HepG2 (cell line): ENCODE measurements around the gene PERP. TPM values are rescaled to one million over a fixed set of nuclear protein-coding genes. Genes with fewer than 3 reads are reported as not detected.

Experiments used
- ATAC-seq: fragments of 200-7000 bp; cut with Tn5 transposase; 3 replicates; pipeline ENCODE4 v1.9.1; 2020; ENCODE audit warnings: mild to moderate bottlenecking, moderate library complexity
- BruUV-seq: library from RNA; stranded (reverse); fragments of 400-500 nt; replicated peaks from 2 replicates; lab custom pipeline; 2021; lab: Mats Ljungman, UMichigan
- CTCF ChIA-PET: fragments of 300-600 bp; formaldehyde crosslinking; extraction: SDS; loops from one replicate; lab custom pipeline; 2021; ENCODE audit warnings: low total read pairs, inconsistent platforms, low intra/inter-chr PET ratio; lab: Yijun Ruan, JAX
- POLR2A ChIA-PET: fragments of 350-600 bp; sonication (Branson Sonifier 250); formaldehyde crosslinking; loops from one replicate; lab custom pipeline; 2020; ENCODE audit warnings: antibody characterized with exemption, inconsistent platforms; lab: Yijun Ruan, JAX
- DNase-seq: peaks from one replicate; pipeline ENCODE4 v3.0.0-alpha.2; 2015; ENCODE audit warnings: low spot score
- FAIRE-seq: peaks from 3 replicates; lab custom pipeline; 2011; peaks lifted over from hg19 to GRCh38; lab: Jason Lieb, UNC
- H2AFZ ChIP-seq: one replicate; pipeline ENCODE4 v1.6.1; 2011; ENCODE audit warnings: low read length, inconsistent platforms
- H3K27ac ChIP-seq: fragments of 300-600 bp; 3 replicates; pipeline ENCODE4 v1.8.0; 2011; ENCODE audit warnings: mixed run types, mild to moderate bottlenecking, mixed read lengths, low read length, inconsistent platforms; ENCODE audit not compliant: insufficient read depth; ENCODE audit errors: extremely low read length
- H3K27me3 ChIP-seq, 2 experiments: fragments of 200-600 bp in 1 of 2; 2 replicates in 1 of 2; 3 replicates in 1 of 2; pipeline versions ENCODE4 v1.6.0 to v1.8.0; 2011; ENCODE audit warnings: low read length in 2 of 2, mild to moderate bottlenecking in 2 of 2, moderate library complexity in 2 of 2, inconsistent platforms in 1 of 2; ENCODE audit not compliant: insufficient read depth in 2 of 2, control insufficient read depth in 1 of 2
- H3K36me3 ChIP-seq, 2 experiments: fragments of 200-600 bp in 1 of 2; replicated peaks in 1 of 2; 2 replicates in 1 of 2; 3 replicates in 1 of 2; pipeline versions ENCODE4 v1.5.1 to v1.8.0; 2011; ENCODE audit warnings: low read length in 2 of 2, inconsistent platforms in 1 of 2; ENCODE audit not compliant: insufficient read depth in 2 of 2, control insufficient read depth in 1 of 2
- H3K4me1 ChIP-seq: 2 replicates; pipeline ENCODE4 v1.5.1; 2012; ENCODE audit warnings: low read length, inconsistent platforms; ENCODE audit not compliant: insufficient read depth
- H3K4me2 ChIP-seq: 2 replicates; pipeline ENCODE4 v1.6.0; 2011; ENCODE audit warnings: low read depth, low read length, inconsistent platforms
- H3K4me3 ChIP-seq, 3 experiments: fragments of 200-600 bp in 1 of 3; sonication (generic), shearing (Covaris generic) in 1 of 3; replicated peaks in 1 of 3; 2 replicates each; pipeline ENCODE4 v1.5.1; 2011 to 2016; ENCODE audit warnings: low read length in 3 of 3, inconsistent platforms in 2 of 3, low read depth in 2 of 3, mild to moderate bottlenecking in 2 of 3, control low read depth in 1 of 3, mixed read lengths in 1 of 3; ENCODE audit not compliant: insufficient read depth in 1 of 3
- H3K79me2 ChIP-seq: one replicate; pipeline ENCODE4 v1.6.1; 2011; ENCODE audit warnings: low read length, inconsistent platforms; ENCODE audit not compliant: insufficient read depth
- H3K9ac ChIP-seq: 2 replicates; pipeline ENCODE4 v1.6.0; 2011; ENCODE audit warnings: mild to moderate bottlenecking, low read depth, low read length, inconsistent platforms; ENCODE audit not compliant: insufficient read depth
- H3K9me3 ChIP-seq: 2 replicates; pipeline ENCODE4 v1.5.1; 2012; ENCODE audit warnings: mild to moderate bottlenecking, low read length
- H4K20me1 ChIP-seq: 2 replicates; pipeline ENCODE4 v1.6.0; 2011; ENCODE audit warnings: inconsistent platforms, mild to moderate bottlenecking, low read length, moderate library complexity; ENCODE audit not compliant: insufficient read depth
- ATRX ChIP-seq: sonication (generic); formaldehyde crosslinking; IDR thresholded peaks from 2 replicates; pipeline ENCODE4 v1.4.0; 2020; ENCODE audit warnings: missing genetic modification reagents, borderline replicate concordance
- REPIN1 ChIP-seq: sonication (generic); formaldehyde crosslinking; IDR thresholded peaks from 2 replicates; pipeline ENCODE4 v1.8.0; 2022; ENCODE audit warnings: missing genetic modification reagents, low read depth, mild to moderate bottlenecking, borderline replicate concordance
- RFXANK ChIP-seq: IDR thresholded peaks from 2 replicates; pipeline ENCODE4 v1.6.1; 2016
- SPEN ChIP-seq: sonication (generic); formaldehyde crosslinking; IDR thresholded peaks from 2 replicates; pipeline ENCODE4 v1.5.1; 2020; ENCODE audit warnings: low read depth, mild to moderate bottlenecking, missing genetic modification reagents
- TARDBP ChIP-seq: sonication (generic); formaldehyde crosslinking; IDR thresholded peaks from 2 replicates; pipeline ENCODE4 v1.8.0; 2022; ENCODE audit warnings: mild to moderate bottlenecking, missing genetic modification reagents
- ZFP82 ChIP-seq: sonication (generic); formaldehyde crosslinking; IDR thresholded peaks from 2 replicates; pipeline ENCODE4 v1.5.1; 2020; ENCODE audit warnings: mild to moderate bottlenecking, missing genetic modification reagents, borderline replicate concordance
- WGBS: methylation state at CpG from one replicate; pipeline ENCODE4 v1.1.6; 2017; ENCODE audit warnings: low lambda C conversion rate; 5-methylcytosine and 5-hydroxymethylcytosine counted together
- in situ Hi-C: cut with HindIII; loops from 2 replicates; pipeline ENCODE4 v1.10.0; 2017; ENCODE audit warnings: low pct_unique_long_range_greater_than_20kb; ENCODE audit not compliant: extremely low pct_ligation_motif_present
- intact Hi-C: fragments of 100-400 bp; cut with micrococcal nuclease; formaldehyde crosslinking; loops from one replicate; pipeline ENCODE4 v1.10.0; 2022; ENCODE audit not compliant: unreplicated experiment
- polyA plus RNA-seq, 8 experiments: library from polyadenylated mRNA; depleted of rRNA in 3 of 8; stranded (reverse) in 7 of 8; unstranded in 1 of 8; fragments of >200 nt; fragmentation: Illumina TruSeq in 4 of 8; extraction: Trizol in 4 of 8; gene quantifications; 2 replicates each; pipeline versions ENCODE4 v1.2.1 to v1.2.3, GENCODE V29; 2011 to 2016; ENCODE audit warnings: low read depth in 4 of 8, missing spikeins in 1 of 8, mixed read lengths in 1 of 8; ENCODE audit not compliant: insufficient read depth in 1 of 8
- total RNA-seq, 5 experiments: library from RNA; depleted of rRNA; stranded (reverse); fragments of >200 nt; fragmentation: Illumina TruSeq; extraction: Trizol; gene quantifications; 2 replicates each; pipeline ENCODE4 v1.2.3, GENCODE V29; 2016; ENCODE audit warnings: low read depth in 1 of 5
- TF ChIP-seq, protein P1 (sequence below), 2 experiments: sonication (generic) in 1 of 2; formaldehyde crosslinking in 1 of 2; IDR thresholded peaks; 2 replicates each; pipeline versions ENCODE4 v1.6.1 to v1.9.0; 2014 to 2022; ENCODE audit warnings: antibody characterized with exemption in 1 of 2, borderline replicate concordance in 1 of 2, inconsistent platforms in 1 of 2, low read depth in 1 of 2, missing genetic modification reagents in 1 of 2
- TF ChIP-seq, protein P2 (sequence below): IDR thresholded peaks from 2 replicates; pipeline ENCODE4 v1.6.1; 2016
- TF ChIP-seq, protein P3 (sequence below): IDR thresholded peaks from 2 replicates; pipeline ENCODE4 v1.6.1; 2018; ENCODE audit warnings: missing genetic modification reagents, mild to moderate bottlenecking, missing compliant biosample characterization
- TF ChIP-seq, protein P4 (sequence below): sonication (generic); formaldehyde crosslinking; IDR thresholded peaks from 2 replicates; pipeline ENCODE4 v1.4.0; 2020; ENCODE audit warnings: missing genetic modification reagents, borderline replicate concordance

The PERP gene
- total and polyA plus RNA-seq, 2 of the 13 experiments (the other 11 are each of a cell fraction or from before 2014, with no cell fraction given) = 26.0 to 53.0 TPM

DNA sequence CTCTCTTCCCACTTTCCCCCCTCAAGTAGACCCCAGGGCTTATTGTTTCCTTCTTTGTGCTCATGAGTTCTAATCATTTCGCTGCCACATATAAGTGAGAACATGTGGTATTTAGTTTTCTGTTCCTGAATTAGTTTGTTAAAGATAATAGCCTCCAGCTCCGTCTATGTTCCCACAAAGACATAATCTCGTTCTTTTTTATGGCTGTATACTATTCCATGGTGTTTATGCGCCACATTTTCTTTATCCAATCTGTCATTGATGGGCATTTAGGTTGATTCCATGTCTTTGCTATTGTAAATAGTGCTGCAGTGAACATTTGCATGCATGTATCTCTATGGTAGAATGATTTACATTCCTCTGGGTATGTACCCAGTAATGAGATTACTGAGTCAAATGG lies 16.9 kb upstream of the PERP start:
- DNase-seq (no peak), ATAC-seq (no peak), FAIRE-seq (no peak)
- Histone ChIP-seq H3K79me2 (no peaks in the 10 kb centered on the region), H2AFZ (no peak overlapping the region), H3K27me3 (no peaks in the 10 kb centered on the region), H3K4me1 (no peaks in the 10 kb centered on the region), H3K9ac (no peak overlapping the region), H3K4me3 (no peak overlapping the region), H3K9me3 (no peaks in the 10 kb centered on the region), H3K4me2 (no peak overlapping the region), H4K20me1 (no peaks in the 10 kb centered on the region), H3K27ac (no peak overlapping the region), H3K36me3 (no peaks in the 10 kb centered on the region)
- CTCF ChIA-PET = no interaction called here
- in situ Hi-C loops (no loop called here), intact Hi-C loops (no loop called here)
- WGBS = 12% methylated on average over 4 of the region's 4 CpGs
- POLR2A ChIA-PET = no interaction called here
- TF ChIP-seq TARDBP (CRISPR knock-in tag) (no peak), ATRX (CRISPR knock-in tag) (no peak), SPEN (CRISPR knock-in tag) (no peak), ZFP82 (CRISPR knock-in tag) (no peak), REPIN1 (CRISPR knock-in tag) (no peak), RFXANK (no peak)
- TF ChIP-seq, protein P1, sequence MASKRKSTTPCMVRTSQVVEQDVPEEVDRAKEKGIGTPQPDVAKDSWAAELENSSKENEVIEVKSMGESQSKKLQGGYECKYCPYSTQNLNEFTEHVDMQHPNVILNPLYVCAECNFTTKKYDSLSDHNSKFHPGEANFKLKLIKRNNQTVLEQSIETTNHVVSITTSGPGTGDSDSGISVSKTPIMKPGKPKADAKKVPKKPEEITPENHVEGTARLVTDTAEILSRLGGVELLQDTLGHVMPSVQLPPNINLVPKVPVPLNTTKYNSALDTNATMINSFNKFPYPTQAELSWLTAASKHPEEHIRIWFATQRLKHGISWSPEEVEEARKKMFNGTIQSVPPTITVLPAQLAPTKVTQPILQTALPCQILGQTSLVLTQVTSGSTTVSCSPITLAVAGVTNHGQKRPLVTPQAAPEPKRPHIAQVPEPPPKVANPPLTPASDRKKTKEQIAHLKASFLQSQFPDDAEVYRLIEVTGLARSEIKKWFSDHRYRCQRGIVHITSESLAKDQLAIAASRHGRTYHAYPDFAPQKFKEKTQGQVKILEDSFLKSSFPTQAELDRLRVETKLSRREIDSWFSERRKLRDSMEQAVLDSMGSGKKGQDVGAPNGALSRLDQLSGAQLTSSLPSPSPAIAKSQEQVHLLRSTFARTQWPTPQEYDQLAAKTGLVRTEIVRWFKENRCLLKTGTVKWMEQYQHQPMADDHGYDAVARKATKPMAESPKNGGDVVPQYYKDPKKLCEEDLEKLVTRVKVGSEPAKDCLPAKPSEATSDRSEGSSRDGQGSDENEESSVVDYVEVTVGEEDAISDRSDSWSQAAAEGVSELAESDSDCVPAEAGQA (IDR thresholded peaks at IDR 0.05; ENCODE audit: low read depth) = no peak
- TF ChIP-seq, protein P1 (CRISPR knock-in tag; IDR thresholded peaks at IDR 0.05; ENCODE audit: borderline replicate concordance) = no peak
- TF ChIP-seq, protein P2, sequence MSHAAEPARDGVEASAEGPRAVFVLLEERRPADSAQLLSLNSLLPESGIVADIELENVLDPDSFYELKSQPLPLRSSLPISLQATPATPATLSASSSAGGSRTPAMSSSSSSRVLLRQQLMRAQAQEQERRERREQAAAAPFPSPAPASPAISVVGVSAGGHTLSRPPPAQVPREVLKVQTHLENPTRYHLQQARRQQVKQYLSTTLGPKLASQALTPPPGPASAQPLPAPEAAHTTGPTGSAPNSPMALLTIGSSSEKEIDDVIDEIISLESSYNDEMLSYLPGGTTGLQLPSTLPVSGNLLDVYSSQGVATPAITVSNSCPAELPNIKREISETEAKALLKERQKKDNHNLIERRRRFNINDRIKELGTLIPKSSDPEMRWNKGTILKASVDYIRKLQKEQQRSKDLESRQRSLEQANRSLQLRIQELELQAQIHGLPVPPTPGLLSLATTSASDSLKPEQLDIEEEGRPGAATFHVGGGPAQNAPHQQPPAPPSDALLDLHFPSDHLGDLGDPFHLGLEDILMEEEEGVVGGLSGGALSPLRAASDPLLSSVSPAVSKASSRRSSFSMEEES = no peak
- TF ChIP-seq, protein P3, sequence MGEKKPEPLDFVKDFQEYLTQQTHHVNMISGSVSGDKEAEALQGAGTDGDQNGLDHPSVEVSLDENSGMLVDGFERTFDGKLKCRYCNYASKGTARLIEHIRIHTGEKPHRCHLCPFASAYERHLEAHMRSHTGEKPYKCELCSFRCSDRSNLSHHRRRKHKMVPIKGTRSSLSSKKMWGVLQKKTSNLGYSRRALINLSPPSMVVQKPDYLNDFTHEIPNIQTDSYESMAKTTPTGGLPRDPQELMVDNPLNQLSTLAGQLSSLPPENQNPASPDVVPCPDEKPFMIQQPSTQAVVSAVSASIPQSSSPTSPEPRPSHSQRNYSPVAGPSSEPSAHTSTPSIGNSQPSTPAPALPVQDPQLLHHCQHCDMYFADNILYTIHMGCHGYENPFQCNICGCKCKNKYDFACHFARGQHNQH (CRISPR knock-in tag) = no peak
- TF ChIP-seq, protein P4, sequence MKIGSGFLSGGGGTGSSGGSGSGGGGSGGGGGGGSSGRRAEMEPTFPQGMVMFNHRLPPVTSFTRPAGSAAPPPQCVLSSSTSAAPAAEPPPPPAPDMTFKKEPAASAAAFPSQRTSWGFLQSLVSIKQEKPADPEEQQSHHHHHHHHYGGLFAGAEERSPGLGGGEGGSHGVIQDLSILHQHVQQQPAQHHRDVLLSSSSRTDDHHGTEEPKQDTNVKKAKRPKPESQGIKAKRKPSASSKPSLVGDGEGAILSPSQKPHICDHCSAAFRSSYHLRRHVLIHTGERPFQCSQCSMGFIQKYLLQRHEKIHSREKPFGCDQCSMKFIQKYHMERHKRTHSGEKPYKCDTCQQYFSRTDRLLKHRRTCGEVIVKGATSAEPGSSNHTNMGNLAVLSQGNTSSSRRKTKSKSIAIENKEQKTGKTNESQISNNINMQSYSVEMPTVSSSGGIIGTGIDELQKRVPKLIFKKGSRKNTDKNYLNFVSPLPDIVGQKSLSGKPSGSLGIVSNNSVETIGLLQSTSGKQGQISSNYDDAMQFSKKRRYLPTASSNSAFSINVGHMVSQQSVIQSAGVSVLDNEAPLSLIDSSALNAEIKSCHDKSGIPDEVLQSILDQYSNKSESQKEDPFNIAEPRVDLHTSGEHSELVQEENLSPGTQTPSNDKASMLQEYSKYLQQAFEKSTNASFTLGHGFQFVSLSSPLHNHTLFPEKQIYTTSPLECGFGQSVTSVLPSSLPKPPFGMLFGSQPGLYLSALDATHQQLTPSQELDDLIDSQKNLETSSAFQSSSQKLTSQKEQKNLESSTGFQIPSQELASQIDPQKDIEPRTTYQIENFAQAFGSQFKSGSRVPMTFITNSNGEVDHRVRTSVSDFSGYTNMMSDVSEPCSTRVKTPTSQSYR (CRISPR knock-in tag) = no peak
- no TSS peak for BruUV-seq
